ENCODE results near the gene BANF2.
"Not testable (repeated sequence)": the region's sequence is repeated elsewhere in the genome, so short reads cannot be mapped to it uniquely, and the experiment has no call there.

Gene BANF2

DNA sequence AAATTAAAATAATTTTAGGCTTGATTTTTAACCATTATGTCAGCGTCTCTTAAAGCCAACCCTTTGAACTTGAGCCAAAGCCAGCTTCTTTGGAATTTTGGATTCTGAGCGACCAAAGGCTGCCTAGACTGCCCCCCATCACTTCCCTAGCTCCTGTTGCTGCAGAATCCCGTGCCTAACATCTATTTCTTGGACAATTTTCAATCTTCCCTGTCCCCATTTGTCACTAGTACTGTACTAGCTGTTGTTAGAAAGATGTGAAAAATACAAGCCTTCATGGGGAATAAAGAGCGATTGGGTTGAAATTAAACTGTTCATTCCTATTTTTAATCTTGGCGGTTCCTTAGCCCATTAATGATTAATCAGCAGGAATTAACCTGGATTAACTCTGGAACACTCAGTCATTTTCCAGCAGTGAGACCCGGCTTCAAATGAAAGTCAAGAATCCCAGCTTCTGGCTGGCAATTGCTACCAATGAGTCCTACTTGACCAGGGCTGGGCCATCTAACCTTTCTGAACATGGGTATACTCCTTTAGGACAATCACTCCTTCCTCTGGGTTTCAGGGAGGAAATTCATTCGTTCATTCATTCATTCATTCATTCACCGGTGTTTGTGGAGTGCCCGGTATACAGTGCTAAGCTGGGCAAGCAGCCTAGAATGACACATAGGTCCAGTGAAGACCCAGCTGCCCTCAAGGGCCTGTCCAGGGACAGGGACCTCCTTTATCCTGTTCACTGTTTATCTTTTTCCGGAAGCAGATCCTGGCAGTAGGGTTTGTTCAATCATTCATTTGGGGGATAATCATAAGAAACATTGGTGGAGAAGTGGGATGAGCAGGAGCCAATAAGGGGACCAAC is 16.3 kb upstream of the BANF2 start:
- no peak for DNase-seq (ENCODE audit: low spot score)

DNA sequence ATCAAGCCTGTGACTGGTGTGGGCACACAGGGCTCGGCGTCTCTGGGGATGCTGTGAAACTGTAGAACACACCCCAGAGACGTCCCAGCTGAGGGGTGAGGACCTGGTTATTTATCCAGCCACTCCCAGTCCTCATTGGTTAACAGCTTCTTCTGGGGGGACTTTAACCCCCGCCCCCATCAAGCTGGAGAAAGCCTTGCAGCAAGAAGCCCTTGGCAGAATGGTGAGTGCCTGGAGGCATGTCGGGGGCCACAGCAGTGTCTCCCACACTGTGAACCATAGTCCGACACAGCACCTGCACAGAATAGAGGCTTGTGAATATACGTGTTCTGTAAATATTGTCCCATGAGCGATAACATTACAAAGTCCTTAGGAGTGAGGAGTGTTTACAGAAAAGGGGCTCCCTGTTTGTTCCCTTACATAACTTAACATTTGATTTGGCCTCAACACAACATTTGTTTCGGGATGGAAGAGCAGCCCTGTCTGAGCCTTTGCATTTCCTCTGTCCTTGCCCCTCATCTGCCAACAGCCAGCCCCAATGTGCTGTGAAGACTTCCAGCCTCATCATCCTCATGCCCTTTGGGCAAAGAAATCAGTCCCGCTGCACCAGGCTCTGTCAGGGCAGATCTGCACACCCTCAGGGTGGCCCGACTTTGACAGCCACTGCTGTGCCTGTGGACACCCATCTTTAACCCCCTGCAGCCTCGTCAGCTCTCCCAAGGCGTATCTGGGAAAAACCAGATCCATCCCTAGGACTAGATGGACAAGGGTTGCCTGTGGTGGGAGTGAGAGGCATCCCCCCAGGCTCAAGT is 15.5 kb upstream of the BANF2 start:
- DNase-seq (ENCODE audit: low spot score), result no peak

DNA sequence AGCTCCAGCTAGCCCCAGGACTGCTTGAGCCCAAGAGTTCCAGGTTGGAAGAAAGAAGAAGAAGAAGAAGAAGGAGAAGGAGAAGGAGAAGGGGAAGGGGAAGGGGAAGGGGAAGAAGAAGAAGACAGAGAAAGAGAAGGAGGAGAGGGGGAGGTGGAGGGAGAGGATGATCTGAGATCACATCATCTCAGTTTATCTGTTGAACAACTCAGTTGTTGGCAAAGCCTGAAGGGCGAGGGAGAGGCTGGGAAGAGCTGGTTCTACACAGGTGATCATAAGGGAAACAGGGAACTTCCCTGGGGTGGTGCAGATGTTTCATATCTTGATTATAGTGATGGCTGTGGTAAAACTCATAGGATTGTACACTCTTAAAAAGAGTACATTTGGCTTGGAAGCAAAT is 14.6 kb upstream of the BANF2 start:
- no peak for DNase-seq (ENCODE audit: low spot score)

DNA sequence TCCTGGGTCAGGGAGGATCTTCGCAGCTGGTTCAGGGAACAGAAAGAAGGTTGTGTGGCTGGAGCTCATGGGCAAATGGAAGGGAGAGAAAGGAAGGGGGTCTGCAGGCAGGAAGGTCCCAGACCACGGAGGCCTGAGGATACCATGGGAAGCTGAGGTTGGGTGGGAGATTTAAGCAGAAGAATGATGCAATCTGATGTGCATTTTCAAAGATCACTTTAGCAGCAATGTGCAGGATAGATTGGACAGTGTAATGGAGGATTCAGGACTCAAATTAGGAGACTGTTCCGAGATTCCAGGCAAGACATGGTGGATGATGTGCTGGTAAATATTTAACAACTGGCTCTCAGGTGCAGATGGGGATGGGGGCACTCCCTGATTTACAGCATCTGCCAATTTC is 12.0 kb upstream of the BANF2 start:
- no peak for DNase-seq (ENCODE audit: low spot score)

DNA sequence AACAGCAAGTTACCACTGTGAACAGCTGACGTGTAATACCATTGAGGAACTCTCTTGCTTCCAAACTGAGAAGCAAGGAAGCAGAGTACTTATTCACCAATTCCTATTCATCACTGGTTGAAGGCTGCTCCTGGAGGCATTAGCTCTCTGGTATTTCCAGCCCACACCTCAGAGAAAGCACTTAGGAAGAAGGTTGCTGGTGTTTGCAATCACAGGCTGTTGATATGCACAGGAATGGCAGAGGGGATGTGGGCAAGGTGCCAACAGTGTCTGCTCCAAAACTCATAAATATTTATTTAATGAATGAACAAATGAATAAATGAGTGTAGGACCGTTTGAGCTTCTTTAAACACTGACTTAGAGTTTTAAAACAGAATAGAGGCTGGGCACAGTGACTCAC is 10.8 kb upstream of the BANF2 start:
- no peak for DNase-seq (ENCODE audit: low spot score)

DNA sequence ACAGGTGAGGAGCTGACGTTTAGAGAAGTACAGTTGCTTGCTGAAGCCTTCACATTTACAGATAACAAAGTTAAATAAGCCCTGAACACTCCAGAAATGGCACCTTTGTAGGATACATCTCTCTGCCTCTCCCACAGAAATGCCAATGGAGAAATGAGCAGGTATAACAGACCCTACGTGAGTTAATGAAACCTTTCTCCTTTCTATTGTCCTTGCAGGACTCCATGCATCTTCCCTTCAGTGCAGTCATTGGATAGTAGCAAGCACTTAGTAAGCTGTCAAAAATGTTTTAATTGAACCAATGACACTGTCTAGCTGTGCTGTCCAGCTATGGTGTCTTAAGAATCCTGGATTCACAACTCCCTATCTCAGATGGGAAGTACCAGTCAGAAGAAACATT is 9.6 kb upstream of the BANF2 start:
- DNase-seq (ENCODE audit: low spot score), result no peak

DNA sequence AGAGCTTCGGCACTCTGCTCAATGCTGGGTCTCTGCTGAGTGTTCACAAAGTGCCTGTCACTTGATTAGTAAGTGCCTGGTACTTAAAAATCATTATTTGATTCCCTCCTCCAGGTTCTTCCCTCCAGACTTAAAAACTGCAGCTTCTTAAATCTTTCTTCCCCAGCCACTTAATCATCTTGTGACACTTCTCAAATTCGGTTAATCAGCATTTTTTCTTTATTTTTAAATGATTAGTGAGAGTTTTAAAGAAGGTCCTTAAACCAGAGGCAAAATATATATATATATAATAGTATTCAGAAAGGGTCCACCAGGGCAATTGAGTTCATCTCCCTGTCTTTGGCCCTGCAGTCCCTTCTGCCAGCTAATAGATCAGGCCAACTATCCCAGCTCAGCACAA is 8.0 kb upstream of the BANF2 start:
- DNase-seq (ENCODE audit: low spot score), result no peak

DNA sequence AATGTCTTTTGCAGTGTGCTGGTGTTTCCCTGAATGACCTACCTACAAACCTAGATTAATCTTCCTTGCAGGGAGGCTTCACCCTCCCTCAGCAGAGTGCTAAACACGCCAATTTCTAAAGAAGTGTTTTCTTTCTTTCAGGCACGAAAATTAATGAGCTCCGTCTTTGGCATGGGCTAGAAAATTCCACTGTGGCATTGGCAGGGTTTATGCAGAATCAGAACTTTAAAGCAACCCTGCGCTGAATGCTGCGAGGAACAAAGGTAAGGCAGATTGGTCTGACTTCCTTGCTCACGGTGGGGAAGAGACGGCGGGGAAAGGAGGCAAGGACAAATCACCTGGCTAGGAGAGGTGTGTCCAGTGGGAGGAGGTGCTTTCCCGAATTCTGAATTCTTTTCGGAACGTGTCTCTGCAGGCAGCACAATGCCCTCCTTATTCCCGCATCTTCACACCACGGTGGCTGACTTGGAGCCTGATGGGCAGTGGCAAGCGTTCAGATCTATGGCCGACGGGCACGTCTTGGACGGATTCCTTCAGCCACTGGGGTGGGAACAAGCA is 6.2 kb upstream of the BANF2 start:
- no peak for DNase-seq (ENCODE audit: low spot score)

DNA sequence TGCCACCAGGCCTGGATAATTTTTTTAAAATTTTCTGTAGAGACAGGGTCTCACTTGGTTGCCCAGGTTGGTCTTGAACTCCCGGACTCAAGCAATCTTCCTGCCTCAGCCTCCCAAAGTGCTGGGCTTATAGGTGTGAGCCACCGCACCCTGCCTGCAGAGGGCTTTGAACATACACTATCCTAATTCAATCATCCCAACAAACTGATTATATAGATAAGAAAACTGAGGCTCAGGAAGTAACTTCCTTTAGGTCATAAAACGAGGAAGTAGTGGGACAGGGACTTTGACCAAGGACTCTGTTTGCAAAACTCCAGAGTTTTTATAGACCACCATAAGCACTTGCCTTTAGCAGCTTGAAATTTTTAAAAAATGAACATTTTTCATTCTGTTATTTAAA is 5.0 kb upstream of the BANF2 start:
- no peak for DNase-seq (ENCODE audit: low spot score)

DNA sequence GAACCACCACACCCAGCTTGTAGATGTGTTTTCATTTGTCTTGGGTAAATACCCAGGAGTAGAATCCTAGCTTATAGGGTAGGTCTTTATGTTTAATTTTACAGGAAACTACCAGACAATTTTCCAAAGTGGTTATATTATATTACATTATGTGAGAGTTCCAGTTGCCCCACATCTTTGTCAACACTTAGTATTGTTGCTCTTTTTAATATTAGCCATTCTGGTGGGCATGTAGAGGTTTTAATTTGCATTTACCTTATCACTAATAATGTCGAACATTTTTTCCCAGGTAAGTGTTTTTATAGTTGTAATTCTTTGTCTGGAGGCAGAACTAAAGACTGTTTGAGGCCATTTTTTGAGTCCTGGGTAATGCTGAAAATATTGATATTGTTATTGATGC is 3.5 kb upstream of the BANF2 start:
- DNase-seq (ENCODE audit: low spot score), result no peak

DNA sequence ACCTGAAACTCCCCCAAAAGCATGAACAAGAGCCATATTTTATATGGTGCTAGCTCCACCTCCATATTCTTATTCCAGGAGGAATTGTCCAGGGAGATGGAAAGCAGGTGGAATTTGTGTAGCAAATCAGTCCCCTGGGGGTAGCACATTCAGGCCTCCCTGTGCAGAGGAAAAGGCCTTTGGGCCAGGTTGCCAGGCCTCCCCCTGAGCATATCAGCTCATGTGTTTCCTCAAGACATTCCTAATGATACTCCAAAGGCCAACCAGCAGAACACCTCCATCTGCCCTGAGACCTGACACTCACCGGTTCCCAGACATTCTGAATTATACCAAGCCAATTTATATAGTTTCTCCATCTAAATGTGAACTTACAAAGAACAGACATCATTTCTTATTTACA is 2.6 kb upstream of the BANF2 start:
- no peak for DNase-seq (ENCODE audit: low spot score)

DNA sequence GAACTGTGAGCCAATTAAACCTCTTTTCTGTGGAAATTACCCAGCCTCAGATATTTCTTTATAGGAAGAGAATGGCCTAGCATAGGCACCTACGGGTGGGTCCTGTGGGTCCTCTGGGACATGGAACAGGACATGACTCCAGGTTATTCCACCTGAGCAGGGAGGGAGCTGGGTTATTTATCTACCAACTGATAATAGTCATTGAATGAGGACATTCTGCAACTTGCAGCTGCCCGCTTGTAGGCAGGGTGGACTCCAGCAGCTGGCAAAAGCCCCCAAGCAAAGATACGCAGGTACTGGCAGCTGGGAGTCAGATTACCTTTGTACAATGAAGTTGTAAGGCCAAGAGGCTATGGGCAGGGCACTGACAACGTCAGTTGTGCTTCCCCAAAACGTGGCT is 1.4 kb upstream of the BANF2 start:
- DNase-seq (ENCODE audit: low spot score), result no peak

DNA sequence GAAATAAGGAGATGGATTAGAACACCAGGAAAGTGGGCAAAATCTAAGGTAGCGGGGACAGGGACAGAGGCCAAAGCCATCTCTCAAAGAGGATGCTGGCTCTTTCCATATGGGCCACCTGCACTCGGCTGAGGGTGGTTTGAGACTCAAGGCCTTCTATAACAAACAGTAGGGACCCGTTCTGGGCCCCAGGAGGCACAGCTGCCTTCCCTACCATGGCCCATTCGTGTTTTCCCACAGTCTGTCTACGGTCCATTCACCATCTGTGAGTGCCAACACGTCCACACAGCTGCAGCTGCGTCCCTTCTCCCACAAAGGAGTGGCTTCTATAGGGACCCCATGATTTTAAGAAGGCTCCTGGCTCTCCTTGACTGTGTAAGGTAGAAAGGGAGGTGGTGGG is 871 bp downstream of the BANF2 start:
- no peak for DNase-seq (ENCODE audit: low spot score)

DNA sequence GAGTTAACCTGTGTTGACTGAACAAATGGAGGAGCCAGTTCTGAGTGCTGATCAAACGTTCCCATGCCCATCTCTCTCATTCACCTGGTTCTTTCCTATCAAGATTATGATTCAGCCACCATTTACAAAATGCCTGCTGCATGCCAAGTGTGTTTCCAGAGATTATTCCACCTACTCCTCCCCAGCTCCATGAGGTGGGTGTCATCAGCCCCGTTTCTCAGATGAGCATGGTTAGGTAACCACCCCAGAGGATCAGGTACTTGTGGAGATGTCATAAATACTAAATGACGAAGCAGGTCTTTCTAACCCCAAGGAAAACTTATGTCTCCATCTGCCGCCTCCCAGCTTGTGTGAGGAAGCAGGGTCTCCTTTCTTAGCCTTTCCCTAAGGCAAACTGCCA is 2.1 kb downstream of the BANF2 start:
- DNase-seq (ENCODE audit: low spot score), result no peak

DNA sequence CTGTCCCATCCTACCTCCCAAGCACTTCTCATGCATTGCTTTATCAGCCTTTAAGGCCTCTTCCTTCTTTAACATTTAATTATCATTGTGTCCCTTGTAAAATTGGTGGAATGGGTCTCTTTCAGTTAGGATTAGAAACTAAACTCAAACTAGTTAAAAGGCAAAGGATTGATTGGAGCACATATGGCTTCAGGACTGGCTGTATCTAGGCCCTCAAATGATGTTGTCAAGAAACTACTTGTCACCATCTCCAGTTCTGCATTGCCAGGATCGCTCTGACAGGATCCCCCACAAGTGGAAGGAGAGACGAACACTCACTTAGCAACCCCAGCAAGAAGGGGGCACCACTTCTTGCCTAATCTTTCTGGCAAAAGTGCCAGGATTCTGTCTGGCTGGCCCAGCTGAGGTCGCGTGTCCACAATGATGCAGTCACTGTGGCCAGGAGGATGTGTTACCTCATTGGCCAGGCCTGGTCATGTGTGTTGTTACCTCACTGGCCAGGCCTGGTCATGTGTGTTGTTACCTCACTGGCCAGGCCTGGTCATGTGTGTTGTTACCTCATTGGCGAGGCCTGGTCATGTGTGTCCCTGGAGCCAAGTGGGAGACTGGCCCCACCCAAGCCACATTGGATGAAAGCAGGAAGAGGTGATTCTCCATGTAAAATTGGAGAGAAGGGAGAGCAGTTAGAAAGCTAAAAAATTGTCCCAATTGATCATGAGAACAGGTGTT is 5.0 kb downstream of the BANF2 start:
- no peak for DNase-seq (ENCODE audit: low spot score)

DNA sequence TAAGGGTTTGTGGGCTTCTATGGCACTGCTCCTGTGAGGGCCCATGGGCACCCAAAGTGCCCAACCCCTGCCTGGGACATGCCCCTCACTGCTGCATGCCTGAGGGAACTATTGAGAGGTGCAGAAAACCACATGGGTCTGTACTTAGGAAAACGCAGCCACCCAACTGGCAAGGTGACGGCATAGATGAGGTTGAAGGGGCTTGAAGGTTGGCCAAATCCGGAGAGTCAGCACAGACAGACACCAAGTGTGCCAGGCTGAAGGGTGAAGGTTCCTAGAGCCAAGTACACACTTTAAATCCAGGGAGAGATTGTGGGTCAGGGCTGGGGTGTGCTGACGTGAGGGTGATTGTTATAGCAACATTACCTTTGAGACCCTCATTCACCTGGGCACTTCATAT is 6.2 kb downstream of the BANF2 start:
- DNase-seq (ENCODE audit: low spot score), result no peak

DNA sequence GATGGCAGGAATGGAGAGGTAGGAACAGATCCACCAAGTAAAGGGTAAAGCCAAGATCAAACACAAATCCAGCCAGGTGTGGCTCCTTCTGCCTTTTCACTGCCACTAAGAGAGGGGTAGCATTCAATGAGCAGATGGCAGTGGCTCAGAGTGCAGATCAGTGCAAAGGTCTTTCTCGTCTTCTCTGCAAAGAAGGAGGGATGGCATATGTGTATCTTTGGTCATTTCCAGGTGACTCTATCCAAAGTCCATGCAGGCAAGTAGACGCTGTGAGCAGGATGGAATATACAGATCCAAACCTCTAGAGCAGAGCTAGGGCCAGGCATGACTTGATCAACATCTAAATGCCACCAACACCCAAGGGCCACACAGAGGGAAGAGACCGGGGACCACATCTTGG is 6.9 kb downstream of the BANF2 start:
- DNase-seq (ENCODE audit: low spot score), result no peak

DNA sequence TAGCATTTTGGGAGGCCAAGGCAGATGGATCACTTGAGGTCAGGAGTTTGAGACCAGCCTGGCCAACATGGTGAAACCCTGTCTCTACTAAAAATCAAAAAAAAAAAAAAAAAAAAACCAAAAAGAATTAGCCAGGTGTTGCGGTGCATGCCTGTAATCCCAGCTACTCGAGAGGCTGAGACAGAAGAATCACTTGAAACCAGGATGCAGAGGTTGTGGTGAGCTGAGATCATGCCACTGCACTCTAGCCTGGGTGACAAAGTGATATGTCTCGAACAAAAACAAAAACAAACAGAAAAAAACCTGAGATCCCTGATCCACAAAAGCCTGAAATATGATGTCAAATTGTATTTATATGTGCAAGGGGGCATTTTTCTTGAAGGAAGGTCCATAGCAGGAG is 8.2 kb downstream of the BANF2 start:
- not testable (repeated sequence) for DNase-seq (ENCODE audit: low spot score)

DNA sequence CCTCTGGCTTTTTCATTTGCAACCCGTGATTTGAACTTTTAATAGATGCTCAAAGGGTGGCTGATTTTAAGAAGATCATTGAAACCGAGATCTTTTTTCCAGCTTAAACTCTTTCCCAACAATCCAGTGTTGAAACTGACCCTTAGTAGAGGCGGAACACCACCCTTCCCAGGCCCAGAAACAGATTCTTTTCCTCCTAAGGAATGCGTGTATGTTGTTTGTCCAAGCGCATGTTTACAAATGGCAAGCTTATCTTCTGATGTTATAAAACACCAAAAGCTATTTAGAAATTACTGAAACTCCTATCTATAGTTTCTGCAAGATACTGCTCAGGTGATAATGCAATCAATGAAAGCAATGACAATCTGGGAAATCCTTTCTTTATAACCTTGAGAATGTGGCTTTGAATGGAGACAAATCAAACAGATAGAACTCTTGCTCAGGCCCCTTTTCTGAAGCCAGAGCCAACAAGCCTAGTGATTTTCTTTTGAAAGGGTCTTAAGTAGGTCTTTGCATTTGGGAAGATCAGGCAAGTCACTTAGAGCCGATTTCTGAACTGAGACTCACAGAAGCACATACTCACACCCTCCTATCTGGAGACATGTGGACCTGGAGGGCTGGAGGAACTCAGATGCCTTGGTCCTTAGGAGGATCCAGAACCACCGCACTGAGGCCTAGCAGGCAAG is 9.1 kb downstream of the BANF2 start:
- DNase-seq (ENCODE audit: low spot score), result no peak

DNA sequence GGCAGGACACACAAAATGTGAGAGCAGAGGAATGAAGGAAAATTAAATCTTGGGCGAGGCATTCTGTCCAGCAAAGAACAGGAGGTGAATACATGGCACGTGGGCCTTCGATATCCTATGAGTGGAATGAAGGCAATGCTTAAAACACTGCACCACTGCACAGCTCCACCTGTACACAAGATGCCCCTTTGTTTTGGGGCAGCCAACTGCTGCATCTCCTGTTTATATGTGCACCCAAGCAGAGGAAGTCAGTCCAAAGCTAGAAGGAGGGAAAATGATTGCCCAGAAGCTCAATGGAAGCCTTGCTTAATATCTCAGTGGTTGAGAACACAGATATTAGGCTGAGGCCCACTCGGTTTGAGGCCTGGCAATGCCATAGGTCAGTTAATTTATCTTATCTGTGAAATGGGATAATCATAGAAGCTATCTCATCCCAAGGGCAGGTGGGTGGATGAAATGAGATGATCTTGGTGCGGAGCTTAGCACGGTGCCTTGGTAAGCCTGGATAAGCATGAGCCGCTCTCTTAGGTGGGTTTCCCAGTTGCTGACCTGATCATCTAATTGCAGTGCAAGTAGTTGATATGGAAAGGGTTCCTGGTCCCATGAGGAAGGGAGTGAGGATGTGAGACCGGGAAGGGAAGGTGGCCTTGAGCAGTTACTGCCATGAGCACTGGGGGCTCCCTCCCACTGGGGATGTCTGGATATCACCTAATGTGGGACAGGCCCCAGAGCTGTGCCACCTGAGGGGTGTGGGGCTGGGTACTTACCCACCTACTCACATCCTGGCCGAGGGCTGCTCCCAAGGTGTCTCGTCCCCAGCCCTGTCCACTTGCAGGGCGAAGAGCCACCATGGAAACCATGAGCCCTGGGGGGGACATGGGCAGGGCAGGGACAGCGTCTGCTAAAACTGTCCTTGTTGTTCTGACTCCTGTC is 9.9 kb downstream of the BANF2 start:
- DNase-seq (ENCODE audit: low spot score), result no peak
